Measurements from ENCODE around the gene ACTR3.

DNA sequence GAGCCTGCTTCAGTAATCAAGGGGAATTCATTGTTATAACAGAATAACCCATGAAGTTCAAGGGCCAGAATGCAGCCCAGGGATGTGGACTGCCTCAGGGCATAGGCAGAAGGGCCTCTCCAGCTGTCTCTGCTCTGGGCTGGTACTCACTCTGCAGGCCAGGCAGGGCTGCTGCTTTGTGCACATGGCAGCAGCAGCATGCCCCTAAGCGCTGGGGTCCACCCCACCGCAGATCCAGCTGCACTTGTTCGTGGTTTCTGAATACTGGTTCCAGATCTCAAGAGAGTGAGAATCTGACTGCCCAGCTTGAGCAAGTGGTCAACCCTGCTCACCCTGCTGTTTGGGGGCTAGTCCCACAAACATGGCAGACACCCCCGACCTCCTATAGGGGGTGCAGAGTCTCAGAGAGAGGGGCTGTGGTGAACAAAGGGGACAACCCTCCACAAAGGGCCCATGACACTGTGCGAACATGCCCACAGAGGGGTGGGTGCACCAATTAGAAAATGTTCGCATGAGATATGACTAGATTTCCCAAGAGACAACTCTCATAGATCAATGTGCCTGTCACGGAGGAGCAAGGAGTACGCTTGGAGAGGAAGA is 87.3 kb downstream of the ACTR3 start:
- TF ChIP-seq, protein P1, sequence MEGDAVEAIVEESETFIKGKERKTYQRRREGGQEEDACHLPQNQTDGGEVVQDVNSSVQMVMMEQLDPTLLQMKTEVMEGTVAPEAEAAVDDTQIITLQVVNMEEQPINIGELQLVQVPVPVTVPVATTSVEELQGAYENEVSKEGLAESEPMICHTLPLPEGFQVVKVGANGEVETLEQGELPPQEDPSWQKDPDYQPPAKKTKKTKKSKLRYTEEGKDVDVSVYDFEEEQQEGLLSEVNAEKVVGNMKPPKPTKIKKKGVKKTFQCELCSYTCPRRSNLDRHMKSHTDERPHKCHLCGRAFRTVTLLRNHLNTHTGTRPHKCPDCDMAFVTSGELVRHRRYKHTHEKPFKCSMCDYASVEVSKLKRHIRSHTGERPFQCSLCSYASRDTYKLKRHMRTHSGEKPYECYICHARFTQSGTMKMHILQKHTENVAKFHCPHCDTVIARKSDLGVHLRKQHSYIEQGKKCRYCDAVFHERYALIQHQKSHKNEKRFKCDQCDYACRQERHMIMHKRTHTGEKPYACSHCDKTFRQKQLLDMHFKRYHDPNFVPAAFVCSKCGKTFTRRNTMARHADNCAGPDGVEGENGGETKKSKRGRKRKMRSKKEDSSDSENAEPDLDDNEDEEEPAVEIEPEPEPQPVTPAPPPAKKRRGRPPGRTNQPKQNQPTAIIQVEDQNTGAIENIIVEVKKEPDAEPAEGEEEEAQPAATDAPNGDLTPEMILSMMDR (IDR thresholded peaks at IDR 0.05) = no peak
- TF ChIP-seq POLR2A (IDR thresholded peaks at IDR 0.05) = no peak

Data from heart left ventricle (tissue), 13 donors.